KBM-7 (cell line): Measurements from ENCODE around the gene SHANK3.

Experiments
- DNase-seq: peaks from one replicate; pipeline ENCODE4 v3.0.0-alpha.2; 2015
- in situ Hi-C: fragments of 300-500 bp; cut with MboI; formaldehyde crosslinking; loops from 2 replicates; pipeline ENCODE4 v1.14.3; 2020; ENCODE audit warnings: low sequenced_read_pairs, low pct_unique_long_range_greater_than_20kb, mixed read lengths

Gene SHANK3

GRCh38 chr22:50676180-50676636 is 3.6 kb downstream of the SHANK3 start:
- in situ Hi-C loops: no loop called here
- no peak for DNase-seq

DNA sequence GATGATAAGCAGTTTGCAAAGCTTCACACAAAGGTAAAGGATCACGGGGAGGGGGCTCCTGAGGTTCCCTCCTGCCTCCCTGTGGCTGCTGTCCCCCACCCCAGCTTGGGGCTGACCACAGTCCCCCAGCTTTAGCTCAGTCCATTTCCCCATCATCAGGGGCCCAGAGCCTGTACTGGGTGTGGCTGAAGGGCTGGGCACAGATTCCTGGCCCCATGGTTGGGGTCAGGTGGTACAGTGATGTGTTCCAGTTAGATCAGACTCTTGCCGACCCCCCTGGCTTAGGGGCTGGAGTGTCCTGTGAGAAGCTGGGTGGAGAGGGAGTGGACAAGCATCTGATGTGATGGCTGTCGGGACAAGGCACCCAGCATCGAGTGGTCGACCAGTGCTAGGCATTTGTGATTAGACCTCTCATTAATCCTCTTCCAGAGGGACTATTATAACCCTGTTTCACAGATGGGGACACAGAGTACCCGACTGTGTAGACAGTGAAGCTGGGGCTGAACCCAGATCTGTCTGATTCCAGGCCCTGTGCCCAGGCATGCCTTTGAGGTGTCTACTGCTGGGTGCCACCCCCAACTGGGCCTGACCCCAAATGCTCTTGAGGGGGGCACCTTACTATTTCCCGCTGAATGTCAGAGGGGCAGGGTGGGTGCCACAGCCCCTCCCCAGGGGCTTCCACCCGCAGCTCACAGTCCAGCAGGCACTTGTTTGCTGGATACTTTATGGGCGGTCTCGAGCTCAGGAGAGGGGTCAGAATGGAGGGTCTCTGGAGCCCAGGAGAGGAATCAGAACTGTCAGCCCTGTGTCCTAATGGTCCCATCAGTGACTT is 4.3 kb downstream of the SHANK3 start:
- no peak for DNase-seq
- in situ Hi-C loops: no loop called here

DNA sequence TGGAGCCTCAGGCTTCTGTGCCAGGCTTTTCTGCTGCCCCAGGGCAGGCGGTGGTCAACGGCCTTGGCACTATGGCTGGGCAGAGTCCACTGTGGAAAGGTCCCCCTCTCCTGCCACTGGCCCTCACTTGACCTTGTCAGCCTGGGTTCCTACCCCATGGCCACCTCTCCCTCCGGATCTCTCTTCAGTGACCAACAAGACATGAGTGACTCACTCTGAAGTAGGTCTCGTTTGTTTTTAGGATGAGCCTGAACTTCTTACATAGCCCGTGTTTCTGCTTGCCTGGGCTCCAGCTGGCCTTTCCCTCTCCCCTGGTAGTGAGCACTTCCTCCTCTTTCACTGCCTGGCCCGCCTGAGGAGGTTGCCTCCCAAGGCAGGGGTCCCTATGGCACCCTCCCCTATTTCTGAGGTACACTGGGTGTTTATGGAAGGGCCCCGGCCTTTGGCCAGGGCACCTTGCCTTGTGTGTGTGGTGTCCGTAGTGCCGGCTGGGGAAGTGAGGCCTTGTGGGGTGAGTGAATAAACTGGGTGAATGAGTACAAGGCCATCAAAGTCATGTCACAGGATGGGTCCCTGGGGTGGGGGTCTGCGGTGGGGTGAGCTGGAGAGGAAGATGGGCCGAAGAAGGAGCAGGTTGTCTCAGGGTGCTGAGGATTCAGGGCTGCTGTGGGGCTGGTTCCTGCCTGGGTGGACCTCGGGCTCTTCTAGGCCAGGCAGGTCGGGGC is 5.0 kb downstream of the SHANK3 start:
- in situ Hi-C loops: no loop called here
- DNase-seq: no peak

GRCh38 chr22:50678218-50678650 is 5.6 kb downstream of the SHANK3 start:
- DNase-seq: no peak
- in situ Hi-C loops: no loop called here

DNA sequence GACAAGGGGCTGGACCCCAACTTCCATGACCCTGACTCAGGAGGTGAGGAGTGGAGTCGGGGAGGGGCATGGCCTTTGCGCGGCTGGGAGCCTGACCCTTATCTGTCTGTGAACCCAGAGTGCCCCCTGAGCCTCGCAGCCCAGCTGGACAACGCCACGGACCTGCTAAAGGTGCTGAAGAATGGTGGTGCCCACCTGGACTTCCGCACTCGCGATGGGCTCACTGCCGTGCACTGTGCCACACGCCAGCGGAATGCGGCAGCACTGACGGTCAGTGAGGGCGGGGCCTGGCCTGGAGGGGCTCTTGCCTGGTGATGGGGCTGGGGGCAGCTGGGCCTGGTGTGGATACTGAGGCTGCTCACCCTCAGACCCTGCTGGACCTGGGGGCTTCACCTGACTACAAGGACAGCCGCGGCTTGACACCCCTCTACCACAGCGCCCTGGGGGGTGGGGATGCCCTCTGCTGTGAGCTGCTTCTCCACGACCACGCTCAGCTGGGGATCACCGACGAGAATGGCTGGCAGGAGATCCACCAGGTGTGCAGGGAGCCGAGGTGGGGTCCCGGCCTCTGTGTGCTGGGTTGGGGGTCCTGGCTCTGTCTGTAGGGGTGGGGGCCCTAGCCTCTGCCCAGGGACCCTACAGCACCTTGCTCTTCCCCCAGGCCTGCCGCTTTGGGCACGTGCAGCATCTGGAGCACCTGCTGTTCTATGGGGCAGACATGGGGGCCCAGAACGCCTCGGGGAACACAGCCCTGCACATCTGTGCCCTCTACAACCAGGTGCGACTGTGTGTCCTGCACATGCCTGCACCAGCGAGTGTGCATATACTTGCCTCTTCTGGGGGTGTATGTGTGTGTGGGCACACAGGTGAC is 6.3 kb downstream of the SHANK3 start:
- no peak for DNase-seq
- in situ Hi-C loops: no loop called here

DNA sequence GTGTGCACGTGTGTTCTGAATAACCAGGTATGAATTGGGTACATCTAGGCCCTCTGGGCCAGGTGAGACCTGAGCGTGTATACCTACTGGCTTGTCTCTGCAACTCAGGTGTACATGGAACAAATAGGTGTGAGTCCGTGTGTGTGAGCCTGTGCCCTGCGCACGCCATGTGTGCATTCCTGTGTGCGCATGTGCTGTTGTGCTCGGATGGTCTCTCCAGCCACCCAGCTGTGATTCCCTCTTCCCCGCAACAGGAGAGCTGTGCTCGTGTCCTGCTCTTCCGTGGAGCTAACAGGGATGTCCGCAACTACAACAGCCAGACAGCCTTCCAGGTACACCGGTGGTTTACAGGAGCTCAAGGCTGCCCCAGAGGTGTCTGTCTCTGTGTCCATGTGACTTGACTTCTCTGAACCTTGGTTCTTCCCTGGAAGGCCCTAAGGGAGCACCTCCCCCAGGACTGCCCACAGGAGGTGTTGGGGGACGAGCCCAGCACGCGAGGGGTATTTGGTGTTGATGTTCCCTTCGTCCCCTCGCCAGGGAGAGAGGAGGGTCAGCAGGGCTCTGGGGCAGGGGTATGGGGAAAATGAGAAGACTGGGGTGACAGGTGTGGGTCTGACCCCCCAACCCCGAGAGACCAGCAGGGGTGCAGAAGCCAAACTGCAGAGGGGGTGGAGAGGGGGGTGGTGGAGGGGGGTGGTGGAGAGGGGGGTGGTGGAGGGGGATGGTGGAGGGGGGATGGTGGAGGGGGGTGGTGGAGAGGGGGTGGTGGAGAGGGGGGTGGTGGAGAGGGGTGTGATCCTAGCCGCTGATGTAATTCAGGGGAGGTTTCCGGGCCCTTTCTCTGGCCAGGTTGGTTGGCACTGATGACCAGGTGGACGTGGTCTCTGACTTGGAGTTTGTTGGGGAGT is 10.7 kb downstream of the SHANK3 start:
- no peak for DNase-seq
- in situ Hi-C loops: no loop called here

DNA sequence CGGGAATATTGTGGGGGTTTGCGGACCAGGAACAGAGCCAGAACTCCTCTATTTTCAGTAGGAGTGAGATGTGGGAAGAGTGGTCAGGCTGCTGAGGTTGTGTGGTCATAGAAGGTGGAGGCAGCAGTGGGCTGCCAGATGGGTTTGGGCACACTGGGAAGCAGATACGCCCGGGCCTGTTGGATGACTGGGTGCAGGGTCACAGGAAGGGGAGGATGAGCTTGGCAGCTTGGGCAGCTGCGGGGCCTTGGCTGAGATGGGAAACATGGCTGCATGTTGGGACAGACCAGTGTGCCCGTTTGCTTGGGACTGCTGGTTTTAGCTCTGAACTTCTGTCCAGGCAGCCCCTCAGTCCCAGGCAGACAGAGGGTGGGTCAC is 11.4 kb downstream of the SHANK3 start:
- DNase-seq: no peak

GRCh38 chr22:50684501-50684900 is 11.9 kb downstream of the SHANK3 start:
- DNase-seq: no peak
- in situ Hi-C loops: no loop called here

More for the DNA sequence above, 11.4 kb downstream of the SHANK3 start:
- in situ Hi-C loops: no loop called here

DNA sequence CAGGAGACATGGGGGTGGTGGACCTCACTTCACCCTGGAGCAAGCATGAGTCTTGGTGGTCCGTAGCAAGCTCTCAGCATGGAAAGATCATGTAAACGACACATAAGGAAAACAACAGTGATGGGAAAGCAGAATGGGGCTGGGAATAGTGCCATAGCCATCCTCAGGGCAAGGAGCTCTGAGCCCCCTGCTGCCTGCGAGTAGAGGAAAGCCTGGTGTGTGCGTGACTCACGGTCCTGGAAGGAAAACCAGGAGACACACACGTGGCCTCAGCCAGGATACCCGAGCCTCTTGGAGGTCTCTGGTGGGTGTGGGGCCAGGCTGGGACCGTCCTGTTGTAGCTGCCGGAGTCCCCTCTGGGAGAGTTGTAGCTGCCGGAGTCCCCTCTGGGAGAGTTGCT is 12.4 kb downstream of the SHANK3 start:
- in situ Hi-C loops: no loop called here
- no peak for DNase-seq

GRCh38 chr22:50686794-50687193 is 14.2 kb downstream of the SHANK3 start:
- in situ Hi-C loops: no loop called here
- no peak for DNase-seq

DNA sequence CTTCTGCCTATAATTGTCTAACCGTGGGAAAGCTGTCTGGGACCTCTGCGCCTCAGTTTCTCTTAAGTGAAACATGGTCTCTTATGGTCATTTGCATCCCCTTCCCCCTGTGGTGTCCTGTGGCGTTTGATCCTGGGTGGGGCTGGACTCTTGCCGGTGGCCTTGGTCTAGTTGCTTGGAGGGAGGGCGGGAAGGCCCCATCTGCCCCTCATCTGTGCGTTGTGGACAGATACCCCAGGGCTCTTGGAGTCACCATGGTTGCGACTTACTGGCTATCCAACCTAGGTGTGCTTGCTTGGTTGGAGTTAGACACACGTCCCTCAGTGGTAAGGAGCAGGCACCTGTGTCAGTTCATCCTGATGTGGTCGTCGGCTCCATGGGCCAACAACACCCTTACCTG is 15.2 kb downstream of the SHANK3 start:
- no peak for DNase-seq
- in situ Hi-C loops: no loop called here

GRCh38 chr22:50688448-50688847 is 15.8 kb downstream of the SHANK3 start:
- no peak for DNase-seq
- in situ Hi-C loops: no loop called here

DNA sequence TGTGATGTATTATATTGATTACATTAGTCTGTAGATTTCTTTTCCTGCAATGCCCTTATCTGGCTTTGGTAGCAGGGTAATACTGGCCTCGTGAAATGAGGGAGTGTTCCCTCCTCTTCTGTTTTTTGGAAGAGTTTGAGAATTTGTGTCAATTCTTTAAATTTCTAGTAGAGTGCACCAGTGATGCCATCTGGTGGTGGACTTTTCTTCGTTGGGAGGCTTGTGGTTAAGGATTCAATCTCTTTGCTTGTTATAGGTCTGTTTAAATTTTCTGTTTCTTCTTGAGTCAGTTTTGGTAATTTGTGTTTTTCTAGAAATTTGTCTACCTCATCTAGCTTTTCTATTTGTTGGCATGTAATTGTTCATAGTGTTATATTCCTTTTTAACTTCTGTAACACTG is 18.9 kb downstream of the SHANK3 start:
- DNase-seq: peak; percentile 86

DNA sequence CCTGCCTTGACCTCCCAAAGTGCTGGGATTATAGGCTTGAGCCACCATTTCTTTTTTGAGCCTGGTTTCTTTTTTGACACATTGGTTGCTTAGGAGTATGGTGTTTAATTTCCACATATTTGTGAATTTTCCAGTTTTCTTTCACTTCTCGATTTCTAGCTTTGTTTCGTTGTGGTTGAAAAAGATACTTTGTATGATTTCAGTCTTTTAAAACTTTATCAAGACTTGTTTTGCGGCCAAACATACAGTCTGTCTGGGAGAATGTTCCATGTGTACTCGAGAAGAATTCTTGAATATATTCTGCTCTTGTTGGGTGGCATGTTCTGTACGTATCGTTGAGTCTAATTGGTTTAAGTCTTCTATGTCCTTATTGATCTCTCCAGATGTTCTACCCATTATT is 20.8 kb downstream of the SHANK3 start:
- in situ Hi-C loops: no loop called here
- DNase-seq: no peak

More for the DNA sequence above, 18.9 kb downstream of the SHANK3 start:
- in situ Hi-C loops: no loop called here

GRCh38 chr22:50694099-50694605 is 21.5 kb downstream of the SHANK3 start:
- DNase-seq: no peak
- in situ Hi-C loops: no loop called here

DNA sequence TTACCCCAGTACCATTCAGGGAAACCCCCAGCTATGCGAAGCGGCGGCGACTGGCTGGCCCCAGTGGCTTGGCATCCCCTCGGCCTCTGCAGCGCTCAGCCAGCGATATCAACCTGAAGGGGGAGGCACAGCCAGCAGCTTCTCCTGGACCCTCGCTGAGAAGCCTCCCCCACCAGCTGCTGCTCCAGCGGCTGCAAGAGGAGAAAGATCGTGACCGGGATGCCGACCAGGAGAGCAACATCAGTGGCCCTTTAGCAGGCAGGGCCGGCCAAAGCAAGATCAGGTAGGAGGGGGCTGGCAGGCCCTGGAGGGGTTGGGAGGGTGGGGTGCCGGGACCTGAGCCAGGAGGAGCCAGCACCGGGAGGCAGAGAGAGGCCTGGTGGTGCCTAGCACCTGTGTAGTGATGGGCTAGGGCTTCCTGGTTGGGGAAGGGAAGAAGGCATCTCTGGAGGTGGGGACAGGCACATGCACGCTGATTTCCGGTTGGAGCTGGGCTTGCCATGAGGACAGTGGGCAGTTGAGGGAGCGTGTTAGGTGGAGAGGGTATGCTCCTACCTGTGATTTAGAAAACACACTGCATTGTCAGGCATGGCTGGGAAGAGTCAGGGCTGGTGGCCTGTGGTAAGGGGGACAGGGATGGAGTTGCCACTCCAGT is 22.3 kb downstream of the SHANK3 start:
- no peak for DNase-seq
- in situ Hi-C loops: no loop called here

DNA sequence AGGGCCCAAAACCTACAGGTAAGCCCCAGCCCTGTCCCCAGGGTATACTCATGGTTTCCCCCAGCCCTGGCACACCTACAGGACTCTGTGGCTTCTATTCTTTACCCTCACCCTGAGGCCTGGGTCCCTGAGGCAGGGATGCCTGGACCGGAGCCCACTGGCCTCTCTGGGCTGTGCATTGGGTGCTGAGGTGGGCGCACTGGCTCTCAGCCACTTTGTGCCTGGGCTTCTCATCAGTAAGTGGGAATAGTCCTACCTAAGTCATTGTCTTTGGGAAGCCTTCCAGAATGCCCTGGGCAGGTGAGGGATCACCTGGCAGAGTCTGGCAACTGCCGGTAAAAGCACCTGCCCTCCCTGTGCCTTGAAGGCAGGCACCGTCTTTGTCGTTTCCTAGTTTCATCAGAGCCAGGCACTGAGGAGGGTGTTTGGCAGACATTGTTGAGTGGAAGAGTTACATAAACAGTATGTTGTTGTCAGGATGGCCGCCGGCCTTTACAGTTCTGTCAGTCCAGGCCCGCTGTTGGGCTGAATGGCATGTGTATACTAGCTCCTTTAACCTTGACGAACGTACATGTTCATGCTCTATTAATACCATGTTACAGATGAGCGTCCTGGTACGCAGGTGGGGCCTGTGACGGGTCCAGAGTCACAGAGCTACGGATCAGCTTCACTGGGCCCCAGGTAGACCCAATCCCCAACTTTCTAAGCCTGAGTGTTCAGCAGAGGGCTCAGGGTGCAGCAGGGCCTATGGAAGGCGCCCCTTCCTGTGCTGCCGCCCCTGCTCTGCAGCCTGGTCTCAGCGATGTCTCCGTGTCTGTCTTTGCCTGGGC is 23.0 kb downstream of the SHANK3 start:
- DNase-seq: no peak
- in situ Hi-C loops: no loop called here
